Measurements from ENCODE around the gene NDUFS5. TPM values are rescaled to one million over a fixed set of nuclear protein-coding genes. Genes with fewer than 3 reads are reported as not detected.

The NDUFS5 gene
- total and polyA plus RNA-seq, 3 donors from 2014 or later: 211 to 354 (median 298) TPM

- intact Hi-C loops (cut with DNase I; ENCODE audit: low total_unique reads): no loop called here
- no peak overlapping the region for H3K4me3 ChIP-seq
- peaks cover 8% of the 10 kb centered on the region for H3K4me1 ChIP-seq
- no peaks in the 10 kb centered on the region for H3K36me3 ChIP-seq (ENCODE audit: low read depth, missing control alignments)
- H3K27me3 ChIP-seq: no peaks in the 10 kb centered on the region
- DNase-seq: no peak
- H3K27ac ChIP-seq: no peak overlapping the region
- TF ChIP-seq CTCF (IDR thresholded peaks at IDR 0.05) (no peak), POLR2A (IDR thresholded peaks at IDR 0.05) (no peak)
- WGBS, 2 donors: 91 to 92% methylated on average over 17 of the region's 17 CpGs
- no peaks in the 10 kb centered on the region for H3K9me3 ChIP-seq
Measured at GRCh38 chr1:39084191-39084590, 58.0 kb downstream of the NDUFS5 start.

Other genes with a start within 250 kb of the NDUFS5 start
- 10 to 100 TPM; 25.2 to 29.5 TPM for gene RRAGC, start 166.6 kb upstream of the NDUFS5 start, total RNA-seq
- gene RRAGC, start 166.6 kb upstream of the NDUFS5 start, polyA plus RNA-seq (ENCODE audit: insufficient read depth, low read depth, low replicate concordance): 40.3 TPM
- 10 to 100 TPM; 18.5 to 24.3 TPM for gene MYCBP, start 153.0 kb upstream of the NDUFS5 start, total RNA-seq
- 53.0 TPM for gene MYCBP, start 153.0 kb upstream of the NDUFS5 start, polyA plus RNA-seq (ENCODE audit: insufficient read depth, low read depth, low replicate concordance)
- 1 to 10 TPM in 1 of 2 donors, under 1 TPM in 1; 0.19 to 1.0 TPM for gene GJA9, start 144.8 kb upstream of the NDUFS5 start, total RNA-seq
- gene GJA9, start 144.8 kb upstream of the NDUFS5 start, polyA plus RNA-seq (ENCODE audit: insufficient read depth, low read depth, low replicate concordance): 3.4 TPM
- 10 to 100 TPM; 10.8 to 15.1 TPM for gene RHBDL2, start 84.5 kb upstream of the NDUFS5 start, total RNA-seq
- 16.5 TPM for gene RHBDL2, start 84.5 kb upstream of the NDUFS5 start, polyA plus RNA-seq (ENCODE audit: insufficient read depth, low read depth, low replicate concordance)
- 100 to 1,000 TPM; 134 to 169 TPM for gene AKIRIN1, start 35.1 kb upstream of the NDUFS5 start, total RNA-seq
- gene AKIRIN1, start 35.1 kb upstream of the NDUFS5 start, polyA plus RNA-seq (ENCODE audit: insufficient read depth, low read depth, low replicate concordance): 138 TPM
- 100 to 1,000 TPM; 422 to 494 TPM for gene MACF1, start 178.3 kb downstream of the NDUFS5 start, total RNA-seq
- 136 TPM for gene MACF1, start 178.3 kb downstream of the NDUFS5 start, polyA plus RNA-seq (ENCODE audit: insufficient read depth, low read depth, low replicate concordance)